Esophagus (tissue), 2 donors: ENCODE measurements around the gene FNDC3B. TPM values are rescaled to one million over a fixed set of nuclear protein-coding genes. Genes with fewer than 3 reads are reported as not detected.

Source experiments
- H3K27ac ChIP-seq, 2 donors: one replicate each; pipeline ENCODE4 v1.5.1; 2013; ENCODE audit warnings: low read depth in 2 of 2, mild to moderate bottlenecking in 2 of 2, inconsistent platforms in 1 of 2, low read length in 1 of 2, moderate library complexity in 1 of 2
- H3K27me3 ChIP-seq, 2 donors: one replicate each; pipeline ENCODE4 v1.6.1; 2013; ENCODE audit warnings: low read length in 2 of 2, control low read depth in 1 of 2, mild to moderate bottlenecking in 1 of 2; ENCODE audit not compliant: insufficient read depth in 2 of 2, control insufficient read depth in 1 of 2
- H3K36me3 ChIP-seq, 2 donors: one replicate each; pipeline ENCODE4 v1.6.1; 2013; ENCODE audit warnings: low read length in 1 of 2; ENCODE audit not compliant: control insufficient read depth in 2 of 2, insufficient read depth in 2 of 2
- H3K4me1 ChIP-seq, 2 donors: one replicate each; pipeline ENCODE4 v1.6.1; 2013; ENCODE audit warnings: low read length in 1 of 2; ENCODE audit not compliant: control insufficient read depth in 2 of 2, insufficient read depth in 2 of 2
- H3K4me3 ChIP-seq, 2 donors: one replicate each; pipeline ENCODE4 v1.5.1; 2013; ENCODE audit warnings: low read length in 2 of 2, mild to moderate bottlenecking in 2 of 2, low read depth in 1 of 2, moderate library complexity in 1 of 2
- H3K9me3 ChIP-seq, 2 donors: one replicate each; pipeline ENCODE4 v1.6.1; 2013; ENCODE audit warnings: mild to moderate bottlenecking in 2 of 2, low read depth in 1 of 2, low read length in 1 of 2, moderate library complexity in 1 of 2; ENCODE audit not compliant: control insufficient read depth in 2 of 2, insufficient read depth in 1 of 2
- WGBS, 2 donors: extraction: QIAGEN DNeasy Blood & Tissue Kit; methylation state at CpG; one replicate each; pipeline ENCODE4 v1.1.7; 2013; 5-methylcytosine and 5-hydroxymethylcytosine counted together
- polyA plus RNA-seq, 2 donors: library from polyadenylated mRNA; stranded (reverse); fragments of 200-250 nt; gene quantifications; one replicate each; pipeline ENCODE4 v1.2.3, GENCODE V29; 2013
- donor health status: healthy with polysubstance abuse.
- donor health status: Bipolar disorder and iron deficiency.

FNDC3B gene
- polyA plus RNA-seq, 2 donors: 2.8 to 3.3 TPM

DNA sequence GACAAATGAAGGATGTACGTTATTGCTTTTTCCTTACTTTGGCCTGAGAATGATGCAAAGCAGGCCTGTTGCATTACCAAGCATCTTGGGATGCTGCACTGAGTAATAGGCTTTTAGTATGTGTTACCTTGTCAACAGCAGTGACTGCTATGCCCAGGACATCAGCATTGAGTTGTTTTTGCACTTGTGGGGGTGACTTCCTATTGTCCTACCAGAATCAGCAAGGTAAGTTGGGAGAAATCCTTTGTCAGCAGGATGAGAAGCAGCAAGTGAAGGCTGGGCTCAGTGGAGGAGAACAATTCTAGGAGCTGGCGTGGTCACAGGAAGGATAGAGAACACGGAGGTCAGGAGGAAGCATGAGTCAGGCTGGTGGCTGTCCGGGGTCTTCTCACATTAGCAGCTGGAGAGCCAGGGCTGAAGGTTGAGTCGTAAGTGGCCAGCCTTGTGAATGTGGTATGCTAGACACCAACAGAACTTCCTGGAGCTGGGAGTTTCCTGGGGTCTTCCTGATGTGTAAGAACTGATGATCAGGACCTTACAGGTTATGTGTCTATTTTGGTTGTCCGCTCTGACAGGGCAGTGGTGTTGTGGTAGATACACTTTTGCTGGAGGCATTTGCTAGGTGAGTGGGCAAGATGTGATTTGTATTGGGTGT, 142.7 kb downstream of the FNDC3B start:
- Histone ChIP-seq H3K27me3 (no peaks in the 10 kb centered on the region), H3K27ac (peak overlapping the region in 1 of 2 donors; percentile 6), H3K4me3 (no peak overlapping the region), H3K9me3 (no peaks in the 10 kb centered on the region), H3K4me1 (peaks cover 0 to 3% of the 10 kb centered on the region in 2 donors), H3K36me3 (no peaks in the 10 kb centered on the region)
- WGBS, 2 donors: 65 to 66% methylated on average over 6 of the region's 6 CpGs

DNA sequence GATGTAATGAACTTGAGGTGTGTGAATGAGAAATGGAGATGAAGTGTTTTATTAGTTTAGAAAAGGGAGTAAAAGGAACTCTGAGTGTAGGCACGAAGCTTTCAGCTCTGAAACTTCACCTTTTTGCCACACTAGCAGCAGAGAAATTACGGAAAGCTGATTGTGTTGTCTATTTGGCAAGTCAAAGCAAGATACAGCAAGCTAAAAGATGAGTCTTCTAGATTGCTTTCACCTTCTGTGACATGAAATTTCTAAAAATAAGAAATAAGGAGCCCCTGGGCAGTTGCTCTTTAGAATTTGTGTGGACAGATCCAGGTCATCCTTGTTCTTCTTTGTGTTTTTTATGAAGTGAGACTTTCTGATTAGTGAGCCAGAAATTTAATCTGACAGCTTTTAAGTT, 143.4 kb downstream of the FNDC3B start:
- Histone ChIP-seq H3K36me3 (no peaks in the 10 kb centered on the region), H3K9me3 (no peaks in the 10 kb centered on the region), H3K4me1 (peaks cover 0 to 3% of the 10 kb centered on the region in 2 donors), H3K27ac (no peak overlapping the region), H3K27me3 (no peaks in the 10 kb centered on the region), H3K4me3 (no peak overlapping the region)
- 21 to 39% methylated on average over 2 of the region's 2 CpGs for WGBS, 2 donors

- H3K36me3 ChIP-seq: no peaks in the 10 kb centered on the region
- H3K27ac ChIP-seq: no peak overlapping the region
- H3K4me3 ChIP-seq: no peak overlapping the region
- 92 to 96% methylated on average over 3 of the region's 3 CpGs for WGBS, 2 donors
- no peaks in the 10 kb centered on the region for H3K9me3 ChIP-seq
- H3K27me3 ChIP-seq: no peaks in the 10 kb centered on the region
- H3K4me1 ChIP-seq: peaks cover 0 to 2% of the 10 kb centered on the region in 2 donors
These were observed 144.9 kb downstream of the FNDC3B start for GRCh38 chr3:172184106-172184822.

- Histone ChIP-seq H3K4me3 (no peak overlapping the region), H3K9me3 (no peaks in the 10 kb centered on the region), H3K36me3 (no peaks in the 10 kb centered on the region), H3K27me3 (no peaks in the 10 kb centered on the region), H3K27ac (no peak overlapping the region), H3K4me1 (peaks cover 0 to 2% of the 10 kb centered on the region in 2 donors)
- WGBS, 2 donors: 71 to 77% methylated on average over 2 of the region's 2 CpGs
These were observed 146.5 kb downstream of the FNDC3B start for GRCh38 chr3:172185907-172186306.

DNA sequence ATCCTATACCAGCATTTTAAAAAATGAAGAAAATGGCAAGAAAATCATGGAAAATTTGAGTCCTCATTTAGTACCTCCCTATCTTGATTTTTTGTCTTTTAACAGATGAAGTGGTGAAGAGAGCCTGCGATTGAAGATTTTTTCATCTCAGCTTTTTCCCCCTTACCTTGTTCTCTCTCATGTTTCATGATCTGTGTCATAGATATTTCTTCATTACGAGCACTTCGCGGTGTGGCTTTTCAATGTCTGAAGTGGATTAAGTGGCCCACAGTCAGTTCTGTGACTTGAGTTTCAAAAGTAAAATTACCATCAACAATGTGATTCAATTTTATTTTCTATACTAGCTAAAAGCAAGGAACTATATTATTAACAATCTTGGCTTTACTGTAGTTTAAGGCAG, 147.2 kb downstream of the FNDC3B start:
- H3K4me1 ChIP-seq: peaks cover 0 to 2% of the 10 kb centered on the region in 2 donors
- 96 to 98% methylated on average over 4 of the region's 4 CpGs for WGBS, 2 donors
- no peaks in the 10 kb centered on the region for H3K27me3 ChIP-seq
- H3K27ac ChIP-seq: no peak overlapping the region
- no peaks in the 10 kb centered on the region for H3K36me3 ChIP-seq
- H3K9me3 ChIP-seq: no peaks in the 10 kb centered on the region
- no peak overlapping the region for H3K4me3 ChIP-seq

DNA sequence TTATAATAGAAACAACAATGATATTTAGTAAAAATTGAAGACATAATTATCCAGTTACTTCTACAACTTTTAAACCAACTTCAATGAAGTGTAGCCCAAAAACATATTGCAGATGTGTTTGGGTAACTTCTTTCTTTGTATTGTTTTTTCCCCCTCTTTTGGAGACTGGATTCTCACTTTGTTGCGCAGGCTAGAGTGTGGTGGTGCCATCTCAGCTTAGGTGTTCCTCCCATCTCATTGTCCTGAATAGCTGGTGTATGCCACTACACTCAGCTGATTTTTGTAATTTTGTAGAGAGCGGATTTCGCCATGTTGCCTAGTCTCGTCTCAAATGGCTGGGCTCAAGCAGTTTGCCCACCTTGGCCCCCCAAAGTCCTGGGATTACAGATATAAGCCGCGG, 148.1 kb downstream of the FNDC3B start:
- H3K4me1 ChIP-seq: no peaks in the 10 kb centered on the region
- WGBS, 2 donors: 96 to 97% methylated on average over 6 of the region's 6 CpGs
- H3K9me3 ChIP-seq: no peaks in the 10 kb centered on the region

DNA sequence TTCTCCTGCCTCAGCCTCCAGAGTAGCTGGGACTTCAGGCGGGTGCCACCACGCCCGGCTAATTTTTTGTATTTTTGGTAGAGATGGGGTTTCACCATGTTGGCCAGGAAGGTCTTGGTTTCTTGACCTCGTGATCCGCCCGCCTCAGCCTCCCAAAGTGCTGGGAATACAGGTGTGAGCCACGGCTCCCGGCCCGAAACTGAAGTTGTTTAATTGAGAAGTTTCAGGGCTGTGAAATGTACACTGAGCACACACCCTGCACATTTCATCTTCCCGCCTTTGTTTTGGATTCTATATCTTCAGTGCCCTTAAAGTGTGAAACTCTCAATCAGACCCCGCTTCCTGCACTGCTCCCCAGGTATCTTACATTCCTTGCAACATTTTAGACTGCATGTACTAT, 149.1 kb downstream of the FNDC3B start:
- Histone ChIP-seq H3K4me1 (no peaks in the 10 kb centered on the region), H3K27ac (no peak overlapping the region), H3K4me3 (no peak overlapping the region), H3K9me3 (no peaks in the 10 kb centered on the region), H3K27me3 (no peaks in the 10 kb centered on the region), H3K36me3 (no peaks in the 10 kb centered on the region)
- WGBS, 2 donors: 94 to 95% methylated on average over 11 of the region's 11 CpGs

More for the DNA sequence above, 148.1 kb downstream of the FNDC3B start:
- Histone ChIP-seq H3K27ac (no peak overlapping the region), H3K36me3 (no peaks in the 10 kb centered on the region), H3K27me3 (no peaks in the 10 kb centered on the region), H3K4me3 (no peak overlapping the region)

GRCh38 chr3:172189213-172189612, 149.8 kb downstream of the FNDC3B start:
- no peaks in the 10 kb centered on the region for H3K9me3 ChIP-seq
- WGBS, 2 donors: 87% methylated on average over 2 of the region's 2 CpGs
- no peak overlapping the region for H3K4me3 ChIP-seq
- H3K4me1 ChIP-seq: no peaks in the 10 kb centered on the region
- H3K27me3 ChIP-seq: no peaks in the 10 kb centered on the region
- no peaks in the 10 kb centered on the region for H3K36me3 ChIP-seq
- H3K27ac ChIP-seq: no peak overlapping the region

DNA sequence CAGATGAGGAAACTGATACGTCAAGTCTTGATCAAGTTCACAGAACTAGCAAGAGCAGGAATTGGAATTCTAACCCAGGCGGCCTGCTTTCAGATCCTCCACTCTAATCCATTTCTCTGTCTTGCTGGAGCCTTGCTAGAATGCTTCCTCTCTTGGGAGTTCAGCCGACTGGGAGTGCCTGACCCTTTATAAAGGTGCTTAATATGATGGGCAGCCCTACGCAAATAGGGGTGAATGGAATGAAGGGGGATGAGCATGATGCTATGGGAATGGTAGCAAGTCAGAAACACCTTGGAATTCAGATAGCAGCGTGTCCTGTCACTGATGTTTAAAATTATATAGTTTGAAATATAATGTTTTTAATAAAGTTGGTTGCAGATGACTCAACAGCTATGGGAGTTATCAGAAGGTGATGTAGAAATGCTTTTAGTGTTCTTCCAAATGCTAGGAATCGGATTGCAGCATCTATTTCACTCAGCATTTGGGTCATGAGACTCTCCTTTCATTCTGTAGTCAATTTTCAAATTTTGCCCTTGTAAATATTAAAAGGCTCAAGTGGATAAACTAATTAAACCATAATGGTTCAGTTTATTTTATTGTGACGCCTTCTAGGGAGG, 150.7 kb downstream of the FNDC3B start:
- Histone ChIP-seq H3K9me3 (no peaks in the 10 kb centered on the region), H3K36me3 (no peaks in the 10 kb centered on the region), H3K4me1 (no peaks in the 10 kb centered on the region), H3K4me3 (no peak overlapping the region), H3K27ac (no peak overlapping the region), H3K27me3 (no peaks in the 10 kb centered on the region)
- WGBS, 2 donors: 88 to 90% methylated on average over 7 of the region's 7 CpGs
